SIG-M5 treated with dmso at 0.1 percent for 504 hours (cell line): ENCODE results near the gene GABARAP.

Source experiments
- DNase-seq: peaks from one replicate; lab custom pipeline; 2025; ENCODE audit not compliant: unreplicated experiment; lab: John Stamatoyannopoulos, UW

GABARAP gene

DNA sequence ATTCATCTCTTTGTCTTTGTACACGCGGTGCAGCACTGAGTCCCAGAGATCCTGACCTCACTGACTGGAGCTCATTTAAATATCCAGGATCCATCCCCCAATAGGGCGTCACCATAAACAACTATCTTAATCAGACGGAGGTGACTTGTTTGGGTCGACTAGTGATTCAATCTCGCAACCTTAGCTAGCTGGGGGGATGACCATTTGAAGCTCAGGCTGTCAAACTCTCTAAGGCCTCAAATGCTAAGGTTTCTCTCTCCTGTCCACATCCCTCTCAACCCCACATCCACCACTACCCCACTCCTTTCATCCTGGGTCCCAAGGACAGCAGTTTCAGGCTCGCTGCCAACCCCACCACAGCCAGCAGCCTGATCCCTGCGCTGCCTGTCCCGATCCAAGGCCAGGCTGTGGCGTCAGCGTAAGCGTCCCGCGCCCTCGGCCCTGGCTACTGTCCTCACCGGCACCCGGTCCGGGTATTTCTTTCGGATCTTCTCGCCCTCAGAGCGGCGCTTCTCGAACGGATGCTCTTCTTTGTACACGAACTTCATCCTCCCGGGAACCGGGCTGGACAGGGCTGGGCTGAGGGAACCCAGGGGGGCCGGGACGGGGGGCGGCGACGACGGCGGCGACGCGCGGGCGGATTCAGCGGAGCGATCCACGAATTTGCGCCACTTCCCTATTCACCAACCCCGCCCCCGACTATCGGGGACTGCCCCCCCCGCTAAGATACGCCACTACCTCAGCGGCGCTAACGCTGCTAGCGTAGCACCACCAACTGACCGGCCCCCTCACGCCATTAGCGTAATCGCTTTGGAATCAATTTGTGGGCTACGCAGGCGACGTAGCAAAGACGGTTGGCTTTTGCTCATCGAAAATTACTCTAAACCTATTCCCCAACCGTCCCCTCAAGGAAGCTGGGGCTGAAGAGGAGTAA, at the start of gene GABARAP:
Gene GABARAP (minus strand): TSS at position 667 of the 934 bp plus-strand sequence. CDS start 119 bp downstream, at position 548.
- peak; percentile 83 for DNase-seq

GRCh38 chr17:7290685-7291084, 48.4 kb upstream of the GABARAP start:
- DNase-seq, result no peak

DNA sequence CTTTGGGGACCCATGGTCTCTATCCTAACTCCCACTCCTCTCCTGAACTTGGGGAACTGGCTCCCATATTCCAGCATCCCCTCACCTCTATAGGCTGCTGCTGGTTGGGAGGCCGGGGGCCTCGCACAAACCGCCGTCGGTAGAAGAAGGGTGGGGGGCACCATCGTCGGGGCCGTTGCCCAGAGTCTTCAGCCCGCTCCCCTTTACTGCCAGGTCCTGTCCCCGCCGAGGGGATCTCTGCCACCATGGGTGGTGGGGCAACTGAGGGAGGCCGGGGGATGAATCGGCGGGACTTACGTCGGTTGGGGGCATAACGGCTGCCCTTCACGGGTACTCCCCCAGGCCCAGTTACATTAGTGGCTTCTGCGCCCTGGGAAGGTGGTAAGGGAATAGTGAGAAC, 47.9 kb upstream of the GABARAP start:
- no peak for DNase-seq

DNA sequence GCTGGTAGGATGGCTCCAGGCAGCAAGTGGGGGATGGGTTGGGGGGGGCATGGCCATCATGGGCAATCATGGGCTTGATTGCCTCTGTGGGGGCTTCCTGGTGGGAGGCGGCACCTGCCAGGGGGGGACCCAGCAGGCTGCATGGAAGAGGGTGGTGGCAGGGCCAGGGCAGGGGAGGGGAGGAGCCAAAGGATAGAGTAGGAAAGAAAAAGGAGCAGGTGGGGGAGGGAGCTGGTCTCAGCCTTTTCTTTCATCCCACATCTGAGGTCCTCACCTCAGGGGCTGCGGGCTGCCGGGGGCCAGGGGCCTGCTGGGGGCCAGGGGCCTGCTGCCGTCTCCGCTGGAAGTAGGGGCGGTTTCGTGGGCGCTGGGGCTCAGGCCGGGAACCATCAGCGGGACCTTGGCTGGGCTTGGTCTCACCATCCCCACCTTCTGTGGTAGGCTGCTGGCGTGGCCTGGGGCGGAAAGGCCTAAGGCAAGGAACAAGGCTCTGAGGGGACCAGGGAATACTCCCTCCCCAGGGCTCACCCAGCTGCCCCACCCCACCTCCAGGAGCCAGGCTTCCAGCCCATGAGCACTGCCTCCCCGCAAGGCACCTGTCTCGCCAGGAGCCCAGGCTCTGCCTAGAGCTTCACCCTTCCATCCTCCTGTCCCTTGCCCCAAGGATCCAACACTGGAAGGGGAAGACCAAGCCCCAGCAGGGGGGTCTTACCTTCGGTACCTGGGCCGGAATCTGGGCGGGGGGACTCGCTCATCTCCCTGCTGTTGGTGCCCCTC, 47.2 kb upstream of the GABARAP start:
- no peak for DNase-seq

DNA sequence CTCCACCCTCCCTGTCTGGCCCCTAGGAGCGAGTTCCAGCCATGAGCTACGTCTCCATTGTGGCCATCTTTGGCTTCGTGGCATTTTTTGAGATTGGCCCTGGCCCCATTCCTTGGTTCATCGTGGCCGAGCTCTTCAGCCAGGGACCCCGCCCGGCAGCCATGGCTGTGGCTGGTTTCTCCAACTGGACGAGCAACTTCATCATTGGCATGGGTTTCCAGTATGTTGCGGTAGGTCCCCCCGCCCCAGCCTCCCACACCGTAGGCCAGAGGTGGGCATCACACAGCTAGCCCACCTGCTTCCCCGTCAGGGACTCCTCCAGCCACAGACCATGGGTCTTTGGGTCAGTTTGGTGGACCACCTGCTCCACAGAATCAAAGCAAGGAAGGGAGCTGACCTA, 43.4 kb upstream of the GABARAP start:
- no peak for DNase-seq

GRCh38 chr17:7284911-7285310, 42.7 kb upstream of the GABARAP start:
- no peak for DNase-seq

DNA sequence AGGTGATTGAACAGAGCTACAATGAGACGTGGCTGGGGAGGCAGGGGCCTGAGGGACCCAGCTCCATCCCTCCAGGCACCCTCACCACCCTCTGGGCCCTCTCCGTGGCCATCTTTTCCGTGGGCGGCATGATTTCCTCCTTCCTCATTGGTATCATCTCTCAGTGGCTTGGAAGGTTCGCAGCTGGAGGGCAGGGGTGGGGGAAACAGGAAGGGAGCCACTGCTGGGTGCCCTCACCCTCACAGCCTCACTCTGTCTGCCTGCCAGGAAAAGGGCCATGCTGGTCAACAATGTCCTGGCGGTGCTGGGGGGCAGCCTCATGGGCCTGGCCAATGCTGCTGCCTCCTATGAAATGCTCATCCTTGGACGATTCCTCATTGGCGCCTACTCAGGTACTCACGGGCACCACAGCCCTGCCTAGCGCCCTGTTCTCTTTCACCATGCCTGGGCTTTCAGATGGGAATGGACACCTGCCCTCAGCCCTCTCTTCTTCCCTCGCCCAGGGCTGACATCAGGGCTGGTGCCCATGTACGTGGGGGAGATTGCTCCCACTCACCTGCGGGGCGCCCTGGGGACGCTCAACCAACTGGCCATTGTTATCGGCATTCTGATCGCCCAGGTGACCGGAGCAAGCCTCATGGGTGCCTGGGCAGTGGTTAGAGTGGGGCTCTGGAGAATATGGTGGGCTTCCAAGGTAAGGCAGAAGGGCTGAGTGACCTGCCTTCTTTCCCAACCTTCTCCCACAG, 41.4 kb upstream of the GABARAP start:
- no peak for DNase-seq

DNA sequence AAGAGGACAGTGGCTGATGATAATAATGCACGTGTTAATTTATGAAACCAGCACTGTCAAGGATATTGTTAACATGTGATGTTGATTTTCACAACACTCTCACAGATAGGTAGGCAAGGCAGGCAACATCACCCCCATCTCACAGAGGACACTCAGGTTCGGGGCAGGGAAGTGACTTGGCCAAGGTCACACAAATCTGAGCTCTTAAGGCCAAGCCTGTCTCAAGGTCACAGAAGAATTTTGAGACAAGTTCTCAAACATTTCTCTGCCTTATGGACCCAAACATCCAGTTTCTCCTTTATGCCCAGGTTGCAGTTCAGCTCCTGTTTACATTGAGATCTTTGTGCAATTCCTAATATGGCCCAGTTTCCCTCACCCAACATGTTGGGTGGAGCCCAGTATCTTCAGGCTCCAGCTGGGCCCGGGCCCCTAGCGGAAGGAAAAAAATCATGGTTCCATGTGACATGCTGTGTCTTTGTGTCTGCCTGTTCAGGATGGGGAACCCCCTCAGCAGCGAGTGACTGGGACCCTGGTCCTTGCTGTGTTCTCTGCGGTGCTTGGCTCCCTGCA, 40.6 kb upstream of the GABARAP start:
- DNase-seq, result peak; percentile 42

DNA sequence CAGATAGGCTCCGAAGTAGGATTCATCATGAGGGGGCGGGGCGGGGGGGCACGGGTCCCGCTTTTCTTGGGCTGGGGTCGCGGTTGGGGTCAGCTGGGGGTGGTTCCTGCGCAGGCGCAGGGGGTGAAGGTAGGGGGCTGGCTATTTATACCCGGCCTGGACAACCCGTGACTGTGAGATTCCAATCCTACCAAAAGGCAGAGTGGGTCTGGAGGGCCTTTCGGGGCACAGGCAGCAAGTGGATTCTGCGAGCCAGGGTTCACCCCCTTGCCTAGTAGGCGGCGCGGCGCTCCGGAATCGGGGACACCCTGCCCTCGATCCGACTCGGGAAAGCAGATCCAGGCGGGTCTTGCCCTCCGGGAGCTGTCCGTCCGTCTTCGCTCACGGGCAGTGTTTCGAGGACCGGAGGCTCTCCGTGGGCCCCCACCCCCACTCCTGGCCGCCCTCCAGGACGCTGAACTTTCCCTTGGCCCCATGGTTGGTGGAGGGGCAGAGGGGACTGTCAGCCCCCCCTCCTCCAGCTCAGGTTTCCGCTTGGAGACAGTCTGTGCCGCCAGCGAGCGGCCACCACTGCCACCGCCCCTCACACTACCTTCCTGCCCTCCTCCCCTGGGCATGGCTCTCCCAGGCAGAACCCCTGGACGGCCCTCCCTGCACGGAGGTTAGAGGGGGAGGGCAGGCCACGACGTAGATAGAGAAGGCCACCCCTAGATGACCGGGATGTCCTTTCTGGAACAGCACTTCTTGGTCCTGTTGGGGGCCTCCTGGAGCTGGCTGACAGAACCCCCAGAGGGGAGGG, 39.9 kb upstream of the GABARAP start:
- DNase-seq, result no peak

DNA sequence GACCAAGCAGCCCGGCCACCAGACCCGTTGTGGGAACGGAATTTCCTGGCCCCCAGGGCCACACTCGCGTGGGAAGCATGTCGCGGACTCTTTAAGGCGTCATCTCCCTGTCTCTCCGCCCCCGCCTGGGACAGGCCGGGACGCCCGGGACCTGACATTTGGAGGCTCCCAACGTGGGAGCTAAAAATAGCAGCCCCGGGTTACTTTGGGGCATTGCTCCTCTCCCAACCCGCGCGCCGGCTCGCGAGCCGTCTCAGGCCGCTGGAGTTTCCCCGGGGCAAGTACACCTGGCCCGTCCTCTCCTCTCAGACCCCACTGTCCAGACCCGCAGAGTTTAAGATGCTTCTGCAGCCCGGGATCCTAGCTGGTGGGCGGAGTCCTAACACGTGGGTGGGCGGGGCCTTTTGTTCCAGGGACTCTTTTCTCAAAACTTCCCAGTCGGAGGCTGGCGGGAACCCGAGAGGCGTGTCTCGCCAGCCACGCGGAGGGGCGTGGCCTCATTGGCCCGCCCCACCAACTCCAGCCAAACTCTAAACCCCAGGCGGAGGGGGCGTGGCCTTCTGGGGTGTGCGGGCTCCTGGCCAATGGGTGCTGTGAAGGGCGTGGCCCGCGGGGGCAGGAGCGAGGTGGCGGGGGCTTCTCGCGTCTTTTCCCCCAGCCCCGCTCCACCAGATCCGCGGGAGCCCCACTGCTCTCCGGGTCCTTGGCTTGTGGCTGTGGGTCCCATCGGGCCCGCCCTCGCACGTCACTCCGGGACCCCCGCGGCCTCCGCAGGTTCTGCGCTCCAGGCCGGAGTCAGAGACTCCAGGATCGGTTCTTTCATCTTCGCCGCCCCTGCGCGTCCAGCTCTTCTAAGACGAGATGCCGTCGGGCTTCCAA, 39.1 kb upstream of the GABARAP start, which contains the start of gene SLC2A4:
Gene SLC2A4 (plus strand): TSS at position 645 of the 879 bp plus-strand sequence. CDS start 217 bp downstream, at position 862.
- DNase-seq, result peak; percentile 91

DNA sequence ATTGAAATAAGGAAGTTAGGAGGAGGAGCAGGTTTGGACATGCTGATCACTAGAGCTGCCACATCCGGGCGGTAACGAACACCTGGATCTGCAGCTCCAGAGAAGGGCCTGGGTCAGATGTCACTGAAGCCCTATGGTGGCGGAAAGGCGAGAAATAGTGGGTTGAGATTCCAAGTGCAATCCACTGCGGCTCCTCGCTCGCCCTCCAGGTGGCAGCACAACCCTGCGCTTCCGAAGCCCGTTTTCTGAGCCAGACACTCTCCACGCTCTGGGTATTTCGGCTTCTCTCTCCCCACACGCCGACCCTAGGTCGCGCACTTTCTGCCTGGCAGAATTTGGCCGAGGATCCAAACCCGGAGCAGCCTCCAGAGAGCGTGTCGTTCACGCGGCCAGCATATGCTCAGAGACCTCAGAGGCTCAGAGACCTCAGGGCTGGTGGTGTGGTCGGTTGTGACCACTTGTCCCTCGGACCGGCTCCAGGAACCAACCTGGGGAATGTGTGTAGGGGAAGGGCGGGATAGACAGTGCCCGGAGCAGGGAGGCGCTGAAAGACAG, 38.3 kb upstream of the GABARAP start:
- peak; percentile 92 for DNase-seq

DNA sequence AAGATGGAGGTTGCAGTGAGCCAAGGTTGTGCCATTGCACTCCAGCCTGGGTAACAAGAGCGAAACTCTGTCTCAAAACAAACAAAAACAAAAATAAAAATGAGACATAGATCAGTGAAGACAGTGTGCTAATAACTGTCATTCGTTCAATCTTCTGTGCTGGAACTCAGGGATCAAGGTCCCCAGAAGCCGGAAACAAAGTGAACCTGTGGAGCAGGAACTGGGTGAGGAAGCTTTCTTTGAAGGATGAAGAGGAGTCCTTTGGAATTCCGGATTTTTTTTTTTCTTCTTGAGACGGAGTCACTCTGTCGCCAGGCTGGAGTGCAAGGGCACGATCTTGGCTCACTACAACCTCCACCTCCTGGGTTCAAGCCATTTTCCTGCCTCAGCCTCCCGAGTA, 37.2 kb upstream of the GABARAP start:
- no peak for DNase-seq

DNA sequence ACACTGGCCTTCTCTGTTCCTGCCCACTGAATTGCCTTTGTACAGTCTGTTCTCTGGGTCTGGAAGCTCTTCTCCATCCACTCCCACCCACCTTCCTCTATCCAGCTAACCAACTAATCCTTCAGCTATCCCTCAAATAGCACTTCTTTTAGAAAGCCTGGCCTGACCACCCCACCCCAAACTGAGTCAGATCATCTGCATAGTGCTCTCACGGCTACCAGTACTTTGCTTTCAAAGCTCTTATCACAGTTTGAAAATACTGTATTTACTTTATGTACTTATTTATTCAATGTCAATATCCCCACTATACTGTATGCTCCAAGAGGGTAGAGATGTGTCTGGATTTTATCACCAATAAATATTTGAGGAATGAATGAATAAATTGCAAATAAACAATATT, 24.5 kb upstream of the GABARAP start:
- DNase-seq, result no peak

DNA sequence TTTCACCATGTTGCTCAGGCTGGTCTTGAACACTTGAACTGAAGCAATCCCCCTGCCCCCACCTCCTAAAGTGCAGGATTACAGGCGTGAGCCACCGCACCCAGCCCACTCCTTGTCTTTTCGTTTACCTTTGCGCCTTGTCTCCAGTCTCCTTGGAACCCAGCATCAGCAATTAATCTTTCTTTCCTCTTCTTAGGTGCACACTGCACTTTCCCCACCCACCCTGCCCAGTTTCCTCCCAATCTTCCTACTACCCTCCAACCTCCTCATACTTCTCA, 21.5 kb upstream of the GABARAP start:
- no peak for DNase-seq

DNA sequence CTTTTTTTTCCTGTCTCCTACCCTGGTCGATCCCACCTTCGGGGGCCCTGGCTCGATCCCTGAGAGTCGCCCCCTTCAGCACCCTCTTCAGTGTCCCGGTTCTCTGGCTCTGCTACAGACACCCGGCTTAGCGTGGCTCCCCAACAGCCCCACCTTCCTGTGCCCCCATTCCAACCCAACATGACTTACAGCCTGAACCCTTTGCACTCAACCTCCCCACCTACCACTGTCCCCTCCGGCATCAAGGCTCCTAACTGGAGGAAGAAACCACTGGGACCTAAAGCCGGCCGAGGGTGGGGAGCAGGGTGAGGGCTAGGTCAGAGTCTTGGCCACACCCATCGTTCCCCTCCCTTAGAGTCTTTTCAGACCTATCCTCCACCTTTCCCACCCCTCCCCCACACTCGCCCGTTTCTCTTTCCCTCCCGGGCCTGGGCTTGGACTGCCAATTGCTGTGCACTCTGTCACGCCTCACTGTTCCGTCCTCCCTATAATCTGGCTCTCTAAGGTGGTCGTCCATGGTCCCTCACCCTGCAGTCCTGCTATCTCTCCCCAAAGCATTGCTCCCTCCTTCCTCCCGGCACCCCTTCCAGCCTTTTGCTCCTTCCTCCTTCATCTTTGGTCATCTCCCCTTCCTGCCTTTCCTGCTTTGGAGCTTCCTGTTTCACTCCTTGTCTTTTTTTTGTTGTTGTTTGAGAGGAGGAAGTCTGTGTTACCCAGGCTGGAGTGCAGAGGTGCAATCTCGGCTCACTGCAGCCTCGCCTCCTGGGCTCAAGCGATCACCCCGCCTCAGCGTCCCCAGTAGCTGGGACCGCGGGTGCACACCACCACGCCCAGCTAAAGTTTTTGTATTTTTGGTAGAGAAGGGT, 20.9 kb upstream of the GABARAP start:
- DNase-seq, result peak; percentile 48

- peak; percentile 44 for DNase-seq
These were observed 20.1 kb upstream of the GABARAP start, which contains the start of gene CLDN7 for GRCh38 chr17:7262192-7262934. Gene CLDN7, minus strand, starts transcription at chr17:7262478. Its CDS starts 435 bp downstream, at chr17:7262043.
